HUES6 (cell line): ENCODE data around the gene KCTD18.

ENCODE experiments used
- H3K27ac ChIP-seq: 2 replicates; pipeline ENCODE4 v1.7.0; 2013; ENCODE audit warnings: low read depth, mild to moderate bottlenecking, low read length, inconsistent platforms
- H3K27me3 ChIP-seq: 2 replicates; pipeline ENCODE4 v1.6.1; 2013; ENCODE audit warnings: low read length; ENCODE audit not compliant: control insufficient read depth, insufficient read depth
- H3K36me3 ChIP-seq: 2 replicates; pipeline ENCODE4 v1.6.1; 2013; ENCODE audit warnings: low read length; ENCODE audit not compliant: control insufficient read depth, insufficient read depth
- H3K4me1 ChIP-seq: 2 replicates; pipeline ENCODE4 v1.6.1; 2013; ENCODE audit warnings: low read length; ENCODE audit not compliant: control insufficient read depth, insufficient read depth
- H3K4me3 ChIP-seq: 2 replicates; pipeline ENCODE4 v1.5.1; 2013; ENCODE audit warnings: low read depth, low read length
- H3K9ac ChIP-seq: one replicate; pipeline ENCODE4 v1.6.1; 2013; ENCODE audit warnings: mild to moderate bottlenecking, low read length
- H3K9me3 ChIP-seq: 2 replicates; pipeline ENCODE4 v1.6.1; 2013; ENCODE audit warnings: low read depth, low read length; ENCODE audit not compliant: control insufficient read depth, insufficient read depth

The KCTD18 gene

GRCh38 chr2:200515155-200515554, 5.3 kb upstream of the KCTD18 start:
- Histone ChIP-seq H3K4me3 (no peak overlapping the region), H3K9ac (no peak overlapping the region), H3K36me3 (no peaks in the 10 kb centered on the region), H3K27ac (no peak overlapping the region), H3K27me3 (peaks cover 9% of the 10 kb centered on the region; the same call in 1 of the 2 replicates), H3K4me1 (0 out of 2 replicates have a peak, but pooled peaks cover 3% of the 10 kb centered on the region), H3K9me3 (peaks cover 5% of the 10 kb centered on the region; the same call in 1 of the 2 replicates)

- Histone ChIP-seq H3K27ac (peak overlapping the region; percentile 33; the same call in 1 of the 2 replicates), H3K9me3 (no peaks in the 10 kb centered on the region), H3K9ac (peak overlapping the region; percentile 89), H3K4me3 (peak overlapping the region; percentile 71), H3K4me1 (peaks cover 7% of the 10 kb centered on the region), H3K36me3 (no peaks in the 10 kb centered on the region), H3K27me3 (peaks cover 9% of the 10 kb centered on the region; the same call in 1 of the 2 replicates)
Measured at GRCh38 chr2:200509235-200509611, 645 bp downstream of the KCTD18 start.

- Histone ChIP-seq H3K36me3 (no peaks in the 10 kb centered on the region), H3K4me3 (no peak overlapping the region), H3K4me1 (peaks cover 6% of the 10 kb centered on the region), H3K9ac (no peak overlapping the region), H3K27me3 (no peaks in the 10 kb centered on the region), H3K9me3 (no peaks in the 10 kb centered on the region), H3K27ac (no peak overlapping the region)
Measured at GRCh38 chr2:200507179-200507578, 2.7 kb downstream of the KCTD18 start.

- Histone ChIP-seq H3K27me3 (no peaks in the 10 kb centered on the region), H3K4me1 (peaks cover 4% of the 10 kb centered on the region), H3K27ac (no peak overlapping the region), H3K4me3 (no peak overlapping the region), H3K9me3 (no peaks in the 10 kb centered on the region), H3K36me3 (no peaks in the 10 kb centered on the region), H3K9ac (no peak overlapping the region)
Measured at GRCh38 chr2:200506679-200507078, 3.2 kb downstream of the KCTD18 start.

GRCh38 chr2:200502196-200502595, 7.7 kb downstream of the KCTD18 start:
- Histone ChIP-seq H3K9me3 (no peaks in the 10 kb centered on the region), H3K36me3 (no peaks in the 10 kb centered on the region), H3K9ac (no peak overlapping the region), H3K4me1 (no peaks in the 10 kb centered on the region), H3K27me3 (no peaks in the 10 kb centered on the region), H3K27ac (no peak overlapping the region), H3K4me3 (no peak overlapping the region)

- Histone ChIP-seq H3K36me3 (peaks cover 5% of the 10 kb centered on the region; the same call in 1 of the 2 replicates), H3K4me1 (no peaks in the 10 kb centered on the region), H3K9ac (no peak overlapping the region), H3K9me3 (no peaks in the 10 kb centered on the region), H3K27ac (no peak overlapping the region), H3K4me3 (no peak overlapping the region), H3K27me3 (no peaks in the 10 kb centered on the region)
Measured at GRCh38 chr2:200498402-200499162, 11.3 kb downstream of the KCTD18 start.

- no peak overlapping the region for H3K27ac ChIP-seq
- H3K4me1 ChIP-seq = no peaks in the 10 kb centered on the region
- no peak overlapping the region for H3K9ac ChIP-seq
- no peaks in the 10 kb centered on the region for H3K9me3 ChIP-seq
- H3K36me3 ChIP-seq = peaks cover 21% of the 10 kb centered on the region
- H3K4me3 ChIP-seq = no peak overlapping the region
- no peaks in the 10 kb centered on the region for H3K27me3 ChIP-seq
Measured at GRCh38 chr2:200496696-200497095, 13.2 kb downstream of the KCTD18 start.

GRCh38 chr2:200494048-200494447, 15.8 kb downstream of the KCTD18 start:
- Histone ChIP-seq H3K9ac (no peak overlapping the region), H3K36me3 (peaks cover 28% of the 10 kb centered on the region), H3K27ac (no peak overlapping the region)

GRCh38 chr2:200492656-200493055, 17.2 kb downstream of the KCTD18 start:
- peaks cover 28% of the 10 kb centered on the region for H3K36me3 ChIP-seq
- H3K4me3 ChIP-seq = no peak overlapping the region
- no peaks in the 10 kb centered on the region for H3K4me1 ChIP-seq
- H3K9me3 ChIP-seq = no peaks in the 10 kb centered on the region
- no peaks in the 10 kb centered on the region for H3K27me3 ChIP-seq
- no peak overlapping the region for H3K27ac ChIP-seq
- H3K9ac ChIP-seq = no peak overlapping the region

More at GRCh38 chr2:200494048-200494447, 15.8 kb downstream of the KCTD18 start:
- Histone ChIP-seq H3K27me3 (no peaks in the 10 kb centered on the region), H3K4me1 (no peaks in the 10 kb centered on the region), H3K4me3 (no peak overlapping the region), H3K9me3 (no peaks in the 10 kb centered on the region)

GRCh38 chr2:200490001-200490400, 19.9 kb downstream of the KCTD18 start:
- Histone ChIP-seq H3K4me3 (no peak overlapping the region), H3K9ac (no peak overlapping the region), H3K27ac (no peak overlapping the region)

GRCh38 chr2:200488169-200488568, 21.7 kb downstream of the KCTD18 start:
- no peak overlapping the region for H3K4me3 ChIP-seq
- peaks cover 18% of the 10 kb centered on the region; the same call in 1 of the 2 replicates for H3K36me3 ChIP-seq
- no peaks in the 10 kb centered on the region for H3K9me3 ChIP-seq
- no peaks in the 10 kb centered on the region for H3K27me3 ChIP-seq
- peaks cover 6% of the 10 kb centered on the region; the same call in 1 of the 2 replicates for H3K4me1 ChIP-seq
- no peak overlapping the region for H3K9ac ChIP-seq
- no peak overlapping the region for H3K27ac ChIP-seq

More at GRCh38 chr2:200490001-200490400, 19.9 kb downstream of the KCTD18 start:
- Histone ChIP-seq H3K27me3 (no peaks in the 10 kb centered on the region), H3K36me3 (peaks cover 22% of the 10 kb centered on the region; the same call in 1 of the 2 replicates), H3K4me1 (no peaks in the 10 kb centered on the region), H3K9me3 (no peaks in the 10 kb centered on the region)
